ENCODE data around the gene SPAG7.
"Not testable (repeated sequence)": the region's sequence is repeated elsewhere in the genome, so short reads cannot be mapped to it uniquely, and the experiment has no call there.

SPAG7 gene

DNA sequence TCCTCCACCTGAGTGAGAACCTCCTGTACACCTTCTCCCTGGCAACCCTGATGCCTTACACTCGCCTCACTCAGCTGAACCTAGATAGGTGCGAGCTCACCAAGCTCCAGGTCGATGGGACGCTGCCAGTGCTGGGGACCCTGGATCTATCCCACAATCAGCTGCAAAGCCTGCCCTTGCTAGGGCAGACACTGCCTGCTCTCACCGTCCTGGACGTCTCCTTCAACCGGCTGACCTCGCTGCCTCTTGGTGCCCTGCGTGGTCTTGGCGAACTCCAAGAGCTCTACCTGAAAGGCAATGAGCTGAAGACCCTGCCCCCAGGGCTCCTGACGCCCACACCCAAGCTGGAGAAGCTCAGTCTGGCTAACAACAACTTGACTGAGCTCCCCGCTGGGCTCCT is 34.9 kb downstream of the SPAG7 start:
- H3K36me3 ChIP-seq (ENCODE audit: control insufficient read depth, low read depth, low read length), result peaks cover 11% of the 10 kb centered on the region
- no peaks in the 10 kb centered on the region for H3K9me3 ChIP-seq (ENCODE audit: control insufficient read depth, low read depth, low read length)
- H3K27ac ChIP-seq (ENCODE audit: low read length), result no peak overlapping the region
- H3K4me1 ChIP-seq (ENCODE audit: control insufficient read depth, low read depth, low read length), result peaks cover 2% of the 10 kb centered on the region
- H3K27me3 ChIP-seq (ENCODE audit: control insufficient read depth, insufficient read depth, low read length), result no peaks in the 10 kb centered on the region
- H3K9ac ChIP-seq (ENCODE audit: low read length), result no peak overlapping the region
- no peak overlapping the region for H3K4me3 ChIP-seq (ENCODE audit: low read length)

- Histone ChIP-seq H3K9ac (ENCODE audit: low read length) (no peak within 1 kb of the TSS), H3K27ac (ENCODE audit: low read length) (no peak within 1 kb of the TSS), H3K4me1 (ENCODE audit: control insufficient read depth, low read depth, low read length) (peaks cover 2% of the 10 kb centered on the region), H3K27me3 (ENCODE audit: control insufficient read depth, insufficient read depth, low read length) (no peaks in the 10 kb centered on the region), H3K36me3 (ENCODE audit: control insufficient read depth, low read depth, low read length) (peaks cover 6% of the 10 kb centered on the region), H3K9me3 (ENCODE audit: control insufficient read depth, low read depth, low read length) (no peaks in the 10 kb centered on the region), H3K4me3 (ENCODE audit: low read length) (no peak within 1 kb of the TSS)
Measured at GRCh38 chr17:4931963-4932362, 35.7 kb downstream of the SPAG7 start, which contains the start of gene GP1BA. Gene GP1BA, plus strand, starts transcription at chr17:4932277. Its CDS starts 328 bp downstream, at chr17:4932605.

DNA sequence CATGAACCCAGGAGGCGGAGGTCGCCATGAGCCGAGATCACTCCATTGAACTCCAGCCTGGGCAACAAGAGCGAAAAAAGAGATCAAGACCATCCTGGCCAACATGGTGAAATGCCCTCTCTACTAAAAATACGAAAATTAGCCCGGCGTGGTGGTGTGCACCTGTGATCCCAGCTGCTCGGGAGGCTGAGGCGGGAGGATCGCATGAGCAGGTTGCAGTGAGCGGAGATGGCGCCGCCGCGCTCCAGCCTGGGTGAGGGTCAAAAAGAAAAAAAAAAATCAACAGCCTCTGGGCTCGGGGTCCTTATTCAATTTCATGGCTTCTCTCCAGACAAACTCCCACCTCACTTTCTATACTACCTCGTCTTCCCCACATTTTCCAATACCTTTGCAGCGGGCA is 38.7 kb downstream of the SPAG7 start:
- H3K4me3 ChIP-seq (ENCODE audit: low read length), result no peak overlapping the region
- H3K27ac ChIP-seq (ENCODE audit: low read length), result no peak overlapping the region

GRCh38 chr17:4926577-4927335 is 40.9 kb downstream of the SPAG7 start:
- H3K36me3 ChIP-seq (ENCODE audit: control insufficient read depth, low read depth, low read length); H3K9ac ChIP-seq (ENCODE audit: low read length); H3K27me3 ChIP-seq (ENCODE audit: control insufficient read depth, insufficient read depth, low read length); H3K4me1 ChIP-seq (ENCODE audit: control insufficient read depth, low read depth, low read length); H3K9me3 ChIP-seq (ENCODE audit: control insufficient read depth, low read depth, low read length); H3K4me3 ChIP-seq (ENCODE audit: low read length); H3K27ac ChIP-seq (ENCODE audit: low read length): not testable (repeated sequence)

More for the DNA sequence above, 38.7 kb downstream of the SPAG7 start:
- H3K27me3 ChIP-seq (ENCODE audit: control insufficient read depth, insufficient read depth, low read length), result no peaks in the 10 kb centered on the region
- peaks cover 3% of the 10 kb centered on the region for H3K36me3 ChIP-seq (ENCODE audit: control insufficient read depth, low read depth, low read length)
- H3K9me3 ChIP-seq (ENCODE audit: control insufficient read depth, low read depth, low read length), result no peaks in the 10 kb centered on the region
- H3K9ac ChIP-seq (ENCODE audit: low read length), result no peak overlapping the region
- H3K4me1 ChIP-seq (ENCODE audit: control insufficient read depth, low read depth, low read length), result no peaks in the 10 kb centered on the region

DNA sequence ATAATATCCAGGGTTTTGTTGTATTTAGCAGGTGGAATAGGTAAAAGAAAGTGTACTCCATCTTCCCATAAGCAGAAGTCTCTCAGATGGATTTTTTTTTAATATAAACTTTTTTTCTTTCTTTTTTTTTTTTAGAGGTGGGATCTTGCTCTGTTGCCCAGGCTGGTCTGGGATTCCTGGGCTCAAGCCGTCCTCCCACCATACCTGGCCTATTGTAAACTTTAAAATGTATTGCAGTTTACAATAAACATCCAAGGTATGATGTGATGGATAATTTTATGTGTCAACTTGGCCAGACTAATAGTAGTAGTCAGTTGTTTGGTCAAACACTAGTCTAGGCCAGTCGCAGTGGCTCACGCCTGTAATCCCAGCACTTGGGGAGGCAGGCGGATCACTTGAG is 46.3 kb downstream of the SPAG7 start:
- H3K9me3 ChIP-seq (ENCODE audit: control insufficient read depth, low read depth, low read length), result no peaks in the 10 kb centered on the region
- no peaks in the 10 kb centered on the region for H3K36me3 ChIP-seq (ENCODE audit: control insufficient read depth, low read depth, low read length)
- H3K27ac ChIP-seq (ENCODE audit: low read length), result no peak overlapping the region
- no peaks in the 10 kb centered on the region for H3K27me3 ChIP-seq (ENCODE audit: control insufficient read depth, insufficient read depth, low read length)
- peaks cover 3% of the 10 kb centered on the region for H3K4me1 ChIP-seq (ENCODE audit: control insufficient read depth, low read depth, low read length)
- H3K9ac ChIP-seq (ENCODE audit: low read length), result no peak overlapping the region
- no peak overlapping the region for H3K4me3 ChIP-seq (ENCODE audit: low read length)

GRCh38 chr17:4920351-4921048 is 47.1 kb downstream of the SPAG7 start:
- H3K36me3 ChIP-seq (ENCODE audit: control insufficient read depth, low read depth, low read length), result no peaks in the 10 kb centered on the region
- H3K9me3 ChIP-seq (ENCODE audit: control insufficient read depth, low read depth, low read length), result no peaks in the 10 kb centered on the region
- no peak overlapping the region for H3K9ac ChIP-seq (ENCODE audit: low read length)
- H3K27ac ChIP-seq (ENCODE audit: low read length), result no peak overlapping the region
- no peaks in the 10 kb centered on the region for H3K27me3 ChIP-seq (ENCODE audit: control insufficient read depth, insufficient read depth, low read length)
- H3K4me3 ChIP-seq (ENCODE audit: low read length), result no peak overlapping the region
- H3K4me1 ChIP-seq (ENCODE audit: control insufficient read depth, low read depth, low read length), result peaks cover 3% of the 10 kb centered on the region

DNA sequence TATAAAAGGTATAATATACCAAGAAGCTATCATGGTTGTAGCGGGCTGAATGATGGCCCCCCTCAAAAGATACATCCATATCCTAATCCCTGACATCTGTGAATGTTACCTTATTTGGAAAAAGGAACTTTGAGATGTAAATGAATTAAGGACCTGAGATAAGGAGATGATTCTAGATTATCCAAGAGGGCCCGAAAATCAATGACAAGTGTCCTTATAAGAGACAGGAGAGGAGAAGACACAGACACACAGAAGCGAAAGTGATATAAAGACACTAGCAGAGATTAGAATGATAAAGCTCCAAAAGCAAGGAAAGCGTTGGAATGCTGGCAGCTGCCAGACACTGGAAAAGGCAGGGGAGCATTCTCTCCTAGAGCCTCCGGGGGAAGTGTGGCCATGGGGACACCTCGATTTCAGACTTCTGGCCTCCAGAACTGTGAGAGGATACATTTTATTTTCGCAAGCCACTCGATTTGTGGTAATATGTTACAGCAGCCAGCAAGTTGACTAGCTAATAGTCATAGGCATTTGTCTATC is 48.0 kb downstream of the SPAG7 start:
- H3K27ac ChIP-seq (ENCODE audit: low read length), result no peak overlapping the region
- H3K4me1 ChIP-seq (ENCODE audit: control insufficient read depth, low read depth, low read length), result peaks cover 3% of the 10 kb centered on the region
- H3K9ac ChIP-seq (ENCODE audit: low read length), result no peak overlapping the region
- no peak overlapping the region for H3K4me3 ChIP-seq (ENCODE audit: low read length)
- no peaks in the 10 kb centered on the region for H3K36me3 ChIP-seq (ENCODE audit: control insufficient read depth, low read depth, low read length)
- no peaks in the 10 kb centered on the region for H3K27me3 ChIP-seq (ENCODE audit: control insufficient read depth, insufficient read depth, low read length)
- H3K9me3 ChIP-seq (ENCODE audit: control insufficient read depth, low read depth, low read length), result no peaks in the 10 kb centered on the region

- not testable (repeated sequence) for H3K27me3 ChIP-seq (ENCODE audit: control insufficient read depth, insufficient read depth, low read length); H3K4me3 ChIP-seq (ENCODE audit: low read length); H3K36me3 ChIP-seq (ENCODE audit: control insufficient read depth, low read depth, low read length); H3K27ac ChIP-seq (ENCODE audit: low read length); H3K9ac ChIP-seq (ENCODE audit: low read length); H3K4me1 ChIP-seq (ENCODE audit: control insufficient read depth, low read depth, low read length); H3K9me3 ChIP-seq (ENCODE audit: control insufficient read depth, low read depth, low read length)
Measured at GRCh38 chr17:4914551-4914950, 53.1 kb downstream of the SPAG7 start.

DNA sequence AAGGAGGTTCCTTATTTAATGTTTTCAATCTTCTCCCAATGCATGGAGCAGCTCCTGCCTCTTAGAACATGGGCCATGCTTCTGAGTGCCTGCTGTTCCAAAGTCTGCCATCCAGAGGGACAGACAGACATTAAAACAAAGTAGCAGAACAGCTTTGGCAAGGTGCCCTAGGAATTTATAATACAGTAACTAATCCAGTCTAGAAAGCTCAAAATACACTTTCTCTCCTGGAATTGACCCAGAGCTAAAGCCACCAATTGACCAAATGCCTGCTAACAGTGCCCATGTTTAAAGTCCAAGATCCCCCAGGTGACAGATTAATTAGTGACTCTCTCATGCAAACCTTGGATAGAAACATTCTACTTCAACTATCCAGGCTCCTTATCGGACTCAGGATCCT is 53.6 kb downstream of the SPAG7 start:
- no peak overlapping the region for H3K27ac ChIP-seq (ENCODE audit: low read length)
- no peaks in the 10 kb centered on the region for H3K36me3 ChIP-seq (ENCODE audit: control insufficient read depth, low read depth, low read length)
- H3K9ac ChIP-seq (ENCODE audit: low read length), result no peak overlapping the region
- no peak overlapping the region for H3K4me3 ChIP-seq (ENCODE audit: low read length)
- peaks cover 5% of the 10 kb centered on the region for H3K4me1 ChIP-seq (ENCODE audit: control insufficient read depth, low read depth, low read length)
- no peaks in the 10 kb centered on the region for H3K9me3 ChIP-seq (ENCODE audit: control insufficient read depth, low read depth, low read length)
- no peaks in the 10 kb centered on the region for H3K27me3 ChIP-seq (ENCODE audit: control insufficient read depth, insufficient read depth, low read length)

Measured in iPS-18a (cell line).